ENCODE results near the gene WNT10A.

WNT10A gene

GRCh38 chr2:218888341-218888740 is 7.7 kb downstream of the WNT10A start:
- TF ChIP-seq CTCF (IDR thresholded peaks at IDR 0.05; ENCODE audit: borderline replicate concordance, insufficient read depth, low read depth, low read length): no peak
- no peak overlapping the region for H3K4me3 ChIP-seq (ENCODE audit: low read depth, low read length)

GRCh38 chr2:218889937-218890336 is 9.3 kb downstream of the WNT10A start:
- H3K4me3 ChIP-seq (ENCODE audit: low read depth, low read length): no peak overlapping the region
- no peak for TF ChIP-seq CTCF (IDR thresholded peaks at IDR 0.05; ENCODE audit: borderline replicate concordance, insufficient read depth, low read depth, low read length)

GRCh38 chr2:218890369-218890768 is 9.7 kb downstream of the WNT10A start:
- TF ChIP-seq CTCF (IDR thresholded peaks at IDR 0.05; ENCODE audit: borderline replicate concordance, insufficient read depth, low read depth, low read length): no peak
- no peak overlapping the region for H3K4me3 ChIP-seq (ENCODE audit: low read depth, low read length)

GRCh38 chr2:218891275-218892135 is 10.9 kb downstream of the WNT10A start:
- TF ChIP-seq CTCF (IDR thresholded peaks at IDR 0.05; ENCODE audit: borderline replicate concordance, insufficient read depth, low read depth, low read length): no peak
- no peak overlapping the region for H3K4me3 ChIP-seq (ENCODE audit: low read depth, low read length)

GRCh38 chr2:218892693-218893348 is 12.2 kb downstream of the WNT10A start:
- H3K4me3 ChIP-seq (ENCODE audit: low read depth, low read length): peak overlapping the region; percentile 54
- peak; percentile 71 for TF ChIP-seq CTCF (IDR thresholded peaks at IDR 0.05; ENCODE audit: borderline replicate concordance, insufficient read depth, low read depth, low read length)

- peak overlapping the region; percentile 54 for H3K4me3 ChIP-seq (ENCODE audit: low read depth, low read length)
- no peak for TF ChIP-seq CTCF (IDR thresholded peaks at IDR 0.05; ENCODE audit: borderline replicate concordance, insufficient read depth, low read depth, low read length)
These were observed 12.9 kb downstream of the WNT10A start for GRCh38 chr2:218893349-218894150.
